ENCODE data around the gene CALHM6.

DNA sequence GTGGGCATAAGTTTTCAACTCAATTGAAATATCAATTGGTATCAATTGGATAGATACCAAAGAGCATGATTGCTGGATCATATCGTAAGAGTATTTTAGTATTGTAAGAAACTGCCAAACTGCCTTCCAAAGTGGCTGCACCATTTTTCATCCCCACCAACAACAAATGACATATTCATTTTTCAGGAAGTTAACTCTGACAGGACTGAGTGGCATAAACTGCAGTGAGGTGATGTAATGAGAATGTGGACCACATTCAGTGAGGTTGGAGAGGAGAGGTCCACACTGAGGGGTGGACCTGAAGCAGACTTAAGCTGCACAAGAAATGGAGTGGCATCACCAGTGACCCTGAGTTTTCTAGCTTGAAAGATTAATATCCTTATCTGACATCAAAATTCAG lies 11.6 kb upstream of the CALHM6 start:
- TF ChIP-seq EZH2 (IDR thresholded peaks at IDR 0.05) (no peak), POLR2AphosphoS5 (IDR thresholded peaks at IDR 0.05; ENCODE audit: borderline replicate concordance, low read depth, low read length) (no peak)
